KMS-11 (cell line): ENCODE results near the gene PAFAH1B1.

Source experiments
- H2AFZ ChIP-seq: fragments of 200-600 bp; sonication (generic); 2 replicates; pipeline ENCODE4 v1.6.1; 2016; ENCODE audit warnings: antibody characterized with exemption, mixed run types, low read depth
- H3K27ac ChIP-seq: fragments of 200-600 bp; sonication (generic); 2 replicates; pipeline ENCODE4 v1.6.1; 2016; ENCODE audit warnings: mild to moderate bottlenecking, mixed run types
- H3K27me3 ChIP-seq: fragments of 200-600 bp; sonication (generic); 2 replicates; pipeline ENCODE4 v1.6.1; 2017; ENCODE audit warnings: mild to moderate bottlenecking, low read depth, mixed run types, moderate library complexity; ENCODE audit not compliant: insufficient read depth
- H3K36me3 ChIP-seq: fragments of 200-600 bp; sonication (generic); 2 replicates; pipeline ENCODE4 v1.6.1; 2017; ENCODE audit warnings: mild to moderate bottlenecking, mixed run types; ENCODE audit not compliant: insufficient read depth
- H3K4me1 ChIP-seq: fragments of 200-600 bp; sonication (generic); 2 replicates; pipeline ENCODE4 v1.6.1; 2016; ENCODE audit warnings: mild to moderate bottlenecking, low read depth, mixed run types; ENCODE audit not compliant: poor library complexity, severe bottlenecking
- H3K4me2 ChIP-seq: fragments of 200-600 bp; sonication (generic); 2 replicates; pipeline ENCODE4 v1.7.0; 2016; ENCODE audit warnings: mild to moderate bottlenecking, mixed run types
- H3K4me3 ChIP-seq: fragments of 200-600 bp; sonication (generic); IDR thresholded peaks from 2 replicates; pipeline ENCODE4 v1.6.1; 2017; ENCODE audit warnings: low read depth, low read length, mixed read lengths; ENCODE audit not compliant: insufficient read depth
- H3K79me2 ChIP-seq: fragments of 200-600 bp; sonication (generic); 2 replicates; pipeline ENCODE4 v1.6.1; 2016; ENCODE audit warnings: low read depth, mixed run types; ENCODE audit not compliant: insufficient read depth
- H3K9ac ChIP-seq: fragments of 200-600 bp; sonication (generic); 2 replicates; pipeline ENCODE4 v1.6.1; 2016; ENCODE audit warnings: mild to moderate bottlenecking, mixed run types
- H4K20me1 ChIP-seq: fragments of 200-600 bp; sonication (generic); 2 replicates; pipeline ENCODE4 v1.6.1; 2016; ENCODE audit warnings: mild to moderate bottlenecking, mixed run types; ENCODE audit not compliant: insufficient read depth
- CTCF ChIP-seq: fragments of 200-600 bp; sonication (generic); conservative IDR thresholded peaks from 2 replicates; pipeline ENCODE4 v1.6.1; 2017; ENCODE audit warnings: low read depth, mild to moderate bottlenecking, antibody characterized with exemption, low read length, moderate library complexity, mixed read lengths

PAFAH1B1 gene

GRCh38 chr17:2721603-2722002 lies 128.1 kb downstream of the PAFAH1B1 start:
- Histone ChIP-seq H3K27ac (no peak overlapping the region), H3K9ac (no peak overlapping the region), H3K4me3 (no peak overlapping the region), H3K79me2 (no peaks in the 10 kb centered on the region), H4K20me1 (no peaks in the 10 kb centered on the region), H3K4me2 (no peak overlapping the region), H3K27me3 (0 out of 2 replicates have a peak, but pooled peaks cover 2% of the 10 kb centered on the region), H3K36me3 (no peaks in the 10 kb centered on the region), H2AFZ (no peak overlapping the region), H3K4me1 (no peaks in the 10 kb centered on the region)
- no peak for TF ChIP-seq CTCF

- Histone ChIP-seq H2AFZ (no peak overlapping the region), H3K27ac (no peak overlapping the region), H3K4me1 (no peaks in the 10 kb centered on the region), H3K27me3 (peaks cover 2% of the 10 kb centered on the region; the same call in 1 of the 2 replicates), H3K4me2 (no peak overlapping the region), H3K36me3 (no peaks in the 10 kb centered on the region), H4K20me1 (no peaks in the 10 kb centered on the region), H3K4me3 (no peak overlapping the region), H3K9ac (no peak overlapping the region), H3K79me2 (no peaks in the 10 kb centered on the region)
- TF ChIP-seq CTCF, result no peak
Observed at GRCh38 chr17:2722611-2723010, 129.2 kb downstream of the PAFAH1B1 start.

- Histone ChIP-seq H3K36me3 (no peaks in the 10 kb centered on the region), H3K9ac (no peak overlapping the region), H3K4me2 (no peak overlapping the region), H3K27me3 (peaks cover 2% of the 10 kb centered on the region; the same call in 1 of the 2 replicates), H3K79me2 (no peaks in the 10 kb centered on the region), H3K4me3 (no peak overlapping the region), H3K27ac (no peak overlapping the region), H2AFZ (no peak overlapping the region), H3K4me1 (no peaks in the 10 kb centered on the region), H4K20me1 (no peaks in the 10 kb centered on the region)
- no peak for TF ChIP-seq CTCF
Observed at GRCh38 chr17:2723505-2723996, 130.1 kb downstream of the PAFAH1B1 start.

- Histone ChIP-seq H2AFZ (no peak overlapping the region), H3K27ac (no peak overlapping the region), H3K4me1 (no peaks in the 10 kb centered on the region), H3K79me2 (no peaks in the 10 kb centered on the region), H3K9ac (no peak overlapping the region), H3K4me3 (no peak overlapping the region), H3K4me2 (no peak overlapping the region), H3K27me3 (peaks cover 2% of the 10 kb centered on the region; the same call in 1 of the 2 replicates), H3K36me3 (no peaks in the 10 kb centered on the region), H4K20me1 (no peaks in the 10 kb centered on the region)
- TF ChIP-seq CTCF, result no peak
Observed at GRCh38 chr17:2723997-2724783, 130.7 kb downstream of the PAFAH1B1 start.
